ENCODE results near the gene TWF2. TPM values are rescaled to one million over a fixed set of nuclear protein-coding genes. Genes with fewer than 3 reads are reported as not detected.

TWF2 gene
- total and polyA plus RNA-seq, 2 of the 13 experiments (the other 11 are each of a cell fraction or from before 2014, with no cell fraction given): 45.5 to 108 TPM

GRCh38 chr3:52238761-52239701, at the start of gene TWF2 (continued):
- TF ChIP-seq ZNF263 (CRISPR knock-in tag; IDR thresholded peaks at IDR 0.05) (0 out of 2 replicates have a peak, but pooled peaks have one; percentile 27), ZHX2 (IDR thresholded peaks at IDR 0.05; ENCODE audit: low read depth) (no peak), ZHX2 (CRISPR knock-in tag; IDR thresholded peaks at IDR 0.05; ENCODE audit: borderline replicate concordance) (no peak), YEATS4 (CRISPR knock-in tag; IDR thresholded peaks at IDR 0.05; ENCODE audit: borderline replicate concordance) (peak; percentile 67), ZNF550 (CRISPR knock-in tag; IDR thresholded peaks at IDR 0.05; ENCODE audit: borderline replicate concordance) (no peak), CAMTA2 (CRISPR knock-in tag; IDR thresholded peaks at IDR 0.05; ENCODE audit: borderline replicate concordance) (no peak; the same call in 1 of the 2 replicates), SALL1 (CRISPR knock-in tag; IDR thresholded peaks at IDR 0.05) (peak; percentile 77), GATA4 (IDR thresholded peaks at IDR 0.05; ENCODE audit: borderline replicate concordance, low read depth) (peak; percentile 53; the same call in 1 of the 2 replicates), THAP9 (CRISPR knock-in tag; IDR thresholded peaks at IDR 0.05; ENCODE audit: borderline replicate concordance) (no peak), CBX1 (IDR thresholded peaks at IDR 0.05; ENCODE audit: low read depth) (peak; percentile 72), STAT6 (CRISPR knock-in tag; IDR thresholded peaks at IDR 0.05; ENCODE audit: borderline replicate concordance) (no peak), ZNF800 (CRISPR knock-in tag; IDR thresholded peaks at IDR 0.05) (peak; percentile 83)
